ENCODE data around the gene TESMIN.

TESMIN gene

GRCh38 chr11:68756171-68756766 lies 4.9 kb upstream of the TESMIN start:
- TF ChIP-seq, protein P1, sequence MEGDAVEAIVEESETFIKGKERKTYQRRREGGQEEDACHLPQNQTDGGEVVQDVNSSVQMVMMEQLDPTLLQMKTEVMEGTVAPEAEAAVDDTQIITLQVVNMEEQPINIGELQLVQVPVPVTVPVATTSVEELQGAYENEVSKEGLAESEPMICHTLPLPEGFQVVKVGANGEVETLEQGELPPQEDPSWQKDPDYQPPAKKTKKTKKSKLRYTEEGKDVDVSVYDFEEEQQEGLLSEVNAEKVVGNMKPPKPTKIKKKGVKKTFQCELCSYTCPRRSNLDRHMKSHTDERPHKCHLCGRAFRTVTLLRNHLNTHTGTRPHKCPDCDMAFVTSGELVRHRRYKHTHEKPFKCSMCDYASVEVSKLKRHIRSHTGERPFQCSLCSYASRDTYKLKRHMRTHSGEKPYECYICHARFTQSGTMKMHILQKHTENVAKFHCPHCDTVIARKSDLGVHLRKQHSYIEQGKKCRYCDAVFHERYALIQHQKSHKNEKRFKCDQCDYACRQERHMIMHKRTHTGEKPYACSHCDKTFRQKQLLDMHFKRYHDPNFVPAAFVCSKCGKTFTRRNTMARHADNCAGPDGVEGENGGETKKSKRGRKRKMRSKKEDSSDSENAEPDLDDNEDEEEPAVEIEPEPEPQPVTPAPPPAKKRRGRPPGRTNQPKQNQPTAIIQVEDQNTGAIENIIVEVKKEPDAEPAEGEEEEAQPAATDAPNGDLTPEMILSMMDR (IDR thresholded peaks at IDR 0.05; ENCODE audit: extremely low read depth, insufficient read depth, missing control alignments), result no peak
- no peak for DNase-seq (ENCODE audit: low spot score)
- in situ Hi-C loops (cut with MboI; ENCODE audit: low pct_unique_long_range_greater_than_20kb, low sequenced_read_pairs, unreplicated experiment), result no loop called here

DNA sequence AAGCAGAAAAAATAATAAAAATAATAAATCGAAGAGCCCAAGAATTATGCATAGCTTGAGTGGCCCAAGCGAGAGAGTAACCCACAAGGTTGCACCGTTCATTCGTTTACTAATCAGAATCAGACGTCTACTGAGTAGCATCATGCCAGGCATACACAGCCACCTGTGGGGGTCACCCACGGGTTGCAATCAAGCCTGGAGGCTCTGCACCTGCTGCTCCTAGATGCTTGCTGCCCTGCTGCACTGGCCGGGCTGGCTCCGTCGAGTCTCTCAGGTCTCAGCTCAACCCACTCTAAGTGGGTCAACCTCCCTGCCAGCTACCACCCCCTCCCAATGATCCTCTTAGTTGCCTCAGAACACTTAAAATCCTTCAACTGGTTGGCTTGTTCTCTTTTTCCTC lies 2.0 kb upstream of the TESMIN start:
- TF ChIP-seq, protein P1 (IDR thresholded peaks at IDR 0.05; ENCODE audit: extremely low read depth, insufficient read depth, missing control alignments), result no peak
- in situ Hi-C loops (cut with MboI; ENCODE audit: low pct_unique_long_range_greater_than_20kb, low sequenced_read_pairs, unreplicated experiment), result no loop called here
- no peak for DNase-seq (ENCODE audit: low spot score)

GRCh38 chr11:68751004-68751325 lies 355 bp downstream of the TESMIN start:
- TF ChIP-seq, protein P1 (IDR thresholded peaks at IDR 0.05; ENCODE audit: extremely low read depth, insufficient read depth, missing control alignments), result no peak
- in situ Hi-C loops (cut with MboI; ENCODE audit: low pct_unique_long_range_greater_than_20kb, low sequenced_read_pairs, unreplicated experiment), result no loop called here
- no peak for DNase-seq (ENCODE audit: low spot score)

DNA sequence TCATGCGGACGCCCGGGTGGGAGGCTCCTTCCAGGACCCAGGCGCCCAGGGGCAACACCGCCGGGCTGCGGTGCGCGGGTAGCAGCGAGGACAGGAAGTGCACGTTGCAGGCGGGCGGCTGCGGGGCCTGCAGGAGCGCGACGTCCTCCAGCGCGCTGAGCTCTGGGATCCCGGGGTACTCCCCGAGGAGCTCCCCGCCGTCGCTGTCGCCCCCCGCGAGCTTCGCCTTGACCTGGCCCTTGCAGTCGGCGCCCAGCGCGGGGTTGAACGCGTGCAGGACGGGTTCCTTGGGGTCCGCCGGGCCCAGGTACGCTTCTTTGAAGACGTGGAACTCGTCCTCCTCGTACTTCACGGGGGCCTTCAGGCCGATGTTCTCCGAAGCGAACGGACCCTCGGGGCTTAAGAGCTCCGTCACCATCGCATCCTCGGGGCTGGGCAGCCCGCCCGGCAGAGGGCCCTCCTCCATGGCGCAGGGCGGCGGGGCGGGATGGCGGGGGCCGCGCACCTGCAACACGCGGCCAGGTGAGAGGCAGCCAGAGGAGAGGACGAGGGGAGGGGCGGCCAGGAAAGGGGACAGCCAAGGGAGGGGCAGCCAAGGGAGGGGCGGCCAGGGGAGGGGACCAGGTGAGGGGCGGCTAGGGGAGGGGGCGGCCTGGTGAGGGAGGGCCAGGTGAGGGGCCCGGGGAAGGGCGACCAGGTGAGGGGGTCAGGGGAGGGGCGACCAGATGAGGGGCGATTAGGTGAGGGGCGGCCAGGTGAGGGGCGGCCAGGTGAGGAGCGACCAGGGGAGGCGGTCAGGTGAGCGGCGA lies 921 bp downstream of the TESMIN start:
- TF ChIP-seq, protein P1 (IDR thresholded peaks at IDR 0.05; ENCODE audit: extremely low read depth, insufficient read depth, missing control alignments), result no peak
- in situ Hi-C loops (cut with MboI; ENCODE audit: low pct_unique_long_range_greater_than_20kb, low sequenced_read_pairs, unreplicated experiment), result no loop called here
- no peak for DNase-seq (ENCODE audit: low spot score)

GRCh38 chr11:68749229-68750123 lies 1.8 kb downstream of the TESMIN start:
- in situ Hi-C loops (cut with MboI; ENCODE audit: low pct_unique_long_range_greater_than_20kb, low sequenced_read_pairs, unreplicated experiment), result no loop called here
- TF ChIP-seq, protein P1 (IDR thresholded peaks at IDR 0.05; ENCODE audit: extremely low read depth, insufficient read depth, missing control alignments), result no peak
- DNase-seq (ENCODE audit: low spot score), result no peak

DNA sequence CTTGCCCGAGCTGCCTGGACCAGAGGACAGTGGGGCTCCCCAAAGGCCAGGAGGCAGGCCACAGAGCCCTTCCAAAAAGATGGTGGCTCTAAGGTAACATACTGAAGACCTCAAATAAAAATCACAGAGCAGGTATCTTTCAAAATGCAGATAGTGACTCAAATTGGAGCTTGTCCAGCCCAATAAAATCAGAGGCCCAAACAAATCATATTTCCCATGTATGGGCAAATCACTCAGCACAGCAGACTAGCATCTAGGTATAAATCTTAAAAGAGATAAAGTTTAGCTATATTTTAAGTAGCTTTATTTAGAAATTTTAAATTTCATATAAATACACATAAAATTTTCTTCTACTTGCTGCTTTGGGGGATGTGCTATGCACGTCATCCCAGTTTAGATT lies 3.3 kb downstream of the TESMIN start:
- in situ Hi-C loops (cut with MboI; ENCODE audit: low pct_unique_long_range_greater_than_20kb, low sequenced_read_pairs, unreplicated experiment), result no loop called here
- TF ChIP-seq, protein P1 (IDR thresholded peaks at IDR 0.05; ENCODE audit: extremely low read depth, insufficient read depth, missing control alignments), result no peak
- DNase-seq (ENCODE audit: low spot score), result no peak

All from GM13977 (cell line).